GM18502 (cell line): ENCODE results near the gene ELK3.

Experiments
- ATAC-seq: cut with Tn5 transposase; IDR thresholded peaks from one replicate; pipeline ENCODE4 v1.9.1; 2021; ENCODE audit warnings: mild to moderate bottlenecking; ENCODE audit not compliant: unreplicated experiment, poor library complexity

The ELK3 gene

DNA sequence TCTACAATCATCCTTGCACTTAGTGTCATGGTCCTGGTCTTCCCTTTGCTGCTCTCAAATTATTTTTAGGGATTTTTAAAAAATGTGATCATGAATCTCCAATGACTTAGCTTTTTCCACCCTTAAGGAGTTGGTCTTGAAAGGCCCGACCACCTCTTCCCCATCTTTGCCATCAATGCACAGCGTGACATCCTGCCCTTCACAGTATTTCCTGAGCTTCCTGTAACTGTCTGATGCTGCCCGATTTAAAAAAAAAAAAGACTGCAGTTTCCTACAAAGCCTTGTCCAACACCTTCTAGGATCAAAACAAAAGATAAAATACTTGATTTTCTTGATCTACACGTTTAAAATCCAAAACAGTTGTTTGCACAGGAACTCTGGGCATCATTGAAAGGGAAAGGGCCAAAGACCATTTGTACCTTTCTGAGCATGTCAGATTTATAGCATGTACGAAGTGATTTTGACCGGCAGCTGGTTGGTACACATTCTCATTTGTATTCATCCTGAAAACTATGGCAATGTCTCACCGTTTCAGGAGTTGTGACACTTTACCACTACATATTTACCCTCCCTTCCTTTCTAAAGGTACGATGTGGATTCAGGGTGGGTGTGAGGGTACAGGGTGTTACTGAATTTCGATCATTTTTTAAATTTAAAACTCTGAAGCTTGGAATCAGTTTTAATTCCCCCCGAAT, 7.4 kb upstream of the ELK3 start:
- no peak for ATAC-seq

DNA sequence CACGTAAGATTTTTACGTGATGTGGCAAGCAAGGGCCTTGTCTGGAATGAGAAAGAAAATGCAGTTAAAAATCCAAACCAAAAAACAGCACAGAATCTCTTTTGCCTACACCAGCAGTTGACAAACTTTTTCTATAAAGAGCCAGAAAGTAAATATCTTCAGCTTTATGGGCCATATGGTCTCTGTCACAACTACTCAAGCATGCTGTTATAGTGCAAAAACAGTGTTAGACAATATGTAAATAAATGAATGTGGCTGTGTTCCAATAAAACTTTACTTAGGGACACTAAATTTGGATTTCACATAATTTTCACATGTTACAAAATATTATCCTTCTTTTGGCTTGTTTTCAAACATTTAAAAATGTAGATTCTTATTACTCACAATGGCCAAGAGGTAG, 6.2 kb upstream of the ELK3 start:
- no peak for ATAC-seq

DNA sequence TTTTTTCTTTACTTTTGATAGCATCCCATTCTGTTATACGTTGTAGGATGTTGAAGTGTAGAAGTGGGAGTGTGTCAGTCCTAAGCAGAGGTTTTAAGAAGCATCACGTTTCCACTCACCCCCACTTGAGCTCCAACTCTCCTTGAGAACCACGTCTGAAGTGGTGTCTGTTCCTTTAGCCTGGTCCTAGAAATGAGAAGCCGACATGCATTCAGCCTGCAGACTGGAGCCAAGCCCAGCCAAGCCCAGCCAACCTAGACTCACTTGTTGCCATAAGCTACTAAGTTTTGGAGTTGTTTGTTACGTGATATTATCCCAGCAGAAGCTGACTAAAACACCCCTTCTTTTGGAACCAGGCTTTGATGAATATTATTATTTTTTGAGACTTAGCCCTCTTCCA, 4.4 kb upstream of the ELK3 start:
- ATAC-seq, result no peak

DNA sequence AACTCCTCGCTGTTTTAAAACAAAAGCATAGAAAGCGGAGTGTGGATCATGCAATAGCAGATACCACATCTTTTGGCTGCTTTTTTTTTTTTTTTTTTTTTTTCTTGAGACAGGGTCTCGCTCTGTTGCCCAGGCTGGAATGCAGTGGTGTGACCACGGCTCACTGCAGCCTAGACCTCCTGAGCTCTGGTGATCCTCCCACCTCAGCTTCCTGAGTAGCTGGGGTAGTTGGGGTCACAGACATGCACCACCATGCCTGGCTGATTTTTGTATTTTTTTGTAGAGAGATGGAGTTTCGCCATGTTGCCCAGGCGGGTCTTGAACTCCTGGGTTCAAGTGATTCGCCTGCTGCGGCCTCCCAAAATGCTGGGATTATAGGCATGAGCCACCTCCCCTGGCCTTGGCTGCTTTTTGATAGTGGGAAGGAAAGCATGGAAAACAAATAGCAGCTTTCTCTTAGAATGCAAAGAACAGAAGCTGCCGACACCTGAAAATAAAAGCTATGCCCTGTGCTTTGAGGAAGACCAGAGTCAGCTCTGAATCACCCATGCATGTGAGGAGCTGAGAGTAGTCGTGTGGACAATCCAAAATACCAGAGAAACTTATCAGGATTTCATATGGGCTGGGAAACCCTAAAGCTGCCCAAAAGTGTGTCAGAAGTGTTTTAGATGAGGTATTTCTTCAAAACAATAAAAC, 3.6 kb upstream of the ELK3 start:
- no peak for ATAC-seq

DNA sequence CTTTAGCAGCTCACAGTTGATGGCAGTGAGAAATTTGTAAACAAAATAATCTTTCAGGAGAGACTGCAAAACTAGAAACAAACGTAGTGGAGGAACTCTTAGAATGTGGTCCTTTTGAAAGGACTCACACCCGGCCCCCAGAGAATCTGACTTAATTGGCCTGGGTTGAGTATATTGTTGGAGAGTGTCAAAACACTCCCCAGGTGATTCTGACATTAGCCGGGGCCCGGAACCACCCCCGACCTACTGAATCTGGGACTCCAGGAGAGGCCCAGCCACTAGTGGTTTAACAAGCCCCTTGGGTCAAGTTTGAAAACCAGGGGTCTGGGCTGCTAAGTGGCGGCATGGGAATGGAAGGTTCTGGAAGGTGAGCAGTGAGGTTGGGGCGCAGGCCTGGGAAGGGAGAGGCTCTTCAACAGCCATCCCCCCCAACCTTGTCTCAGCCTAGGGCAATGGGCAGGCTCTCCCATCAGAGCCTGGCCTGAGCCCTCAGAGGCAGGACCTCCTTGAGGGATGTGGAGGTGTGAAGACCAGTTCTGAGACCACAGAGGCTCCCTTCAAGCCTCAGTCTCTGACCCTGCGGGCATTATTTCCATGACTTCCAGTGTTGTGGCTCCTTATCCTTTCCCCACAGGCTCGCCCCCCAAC, 1.1 kb upstream of the ELK3 start:
- ATAC-seq, result no peak

DNA sequence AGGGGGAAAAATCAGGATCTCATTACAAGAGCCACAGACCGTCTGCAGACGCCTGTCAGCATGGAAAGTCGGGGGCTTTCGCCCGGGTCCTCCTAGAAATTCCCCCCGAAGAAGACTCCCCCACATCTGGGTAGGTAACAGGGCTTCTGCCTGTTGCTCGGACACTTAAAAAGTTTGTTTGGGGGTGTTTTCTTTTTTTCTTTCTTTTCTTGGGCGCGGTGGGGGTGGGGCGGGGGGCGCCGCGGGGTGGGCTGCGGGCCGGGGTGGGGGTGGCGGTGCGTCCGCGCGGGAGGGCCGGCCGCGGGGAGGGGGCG, 358 bp downstream of the ELK3 start:
- ATAC-seq, result no peak

DNA sequence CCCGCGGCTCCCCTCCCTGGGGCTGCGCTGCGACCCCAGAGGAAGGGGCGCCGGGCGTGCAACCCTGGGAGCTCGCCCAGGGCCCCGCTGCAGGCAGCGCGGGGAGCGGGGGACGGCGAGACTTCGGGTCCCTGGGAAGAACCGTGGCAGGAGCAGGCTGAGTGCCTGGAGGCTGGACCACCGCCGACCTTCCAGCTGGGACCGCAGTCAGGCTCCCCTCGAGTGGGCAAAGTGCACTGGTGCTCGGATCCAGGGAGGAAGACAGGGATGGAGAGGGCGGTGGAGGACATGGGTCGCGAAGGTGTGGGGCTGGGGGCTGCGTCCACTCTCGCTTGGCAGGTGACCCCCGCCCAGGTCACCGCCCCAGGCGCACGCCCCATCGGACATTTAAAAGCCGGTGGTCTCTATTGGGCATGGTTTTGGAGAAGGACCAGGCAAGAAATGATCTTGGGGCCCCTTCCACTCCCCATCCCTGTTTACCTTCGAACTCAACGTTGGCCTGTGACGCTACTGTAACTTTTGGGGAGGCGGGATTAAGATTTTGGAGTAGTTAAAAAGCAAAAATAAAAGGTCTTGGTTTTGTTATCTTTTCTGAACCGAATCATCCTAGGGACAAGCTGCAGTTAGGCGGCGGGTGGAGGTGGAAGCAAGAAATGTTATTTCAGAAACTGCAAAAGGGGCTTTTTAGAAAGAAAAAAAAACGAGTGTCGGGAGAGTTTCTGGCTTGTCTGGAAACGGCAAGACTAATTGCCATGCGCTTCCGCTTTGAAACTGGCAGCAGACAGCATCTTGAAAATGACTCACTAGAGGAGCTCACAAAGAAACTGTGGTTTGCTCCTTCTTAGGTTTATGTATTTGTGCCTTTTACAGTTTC, 1.0 kb downstream of the ELK3 start:
- ATAC-seq, result peak; percentile 84

DNA sequence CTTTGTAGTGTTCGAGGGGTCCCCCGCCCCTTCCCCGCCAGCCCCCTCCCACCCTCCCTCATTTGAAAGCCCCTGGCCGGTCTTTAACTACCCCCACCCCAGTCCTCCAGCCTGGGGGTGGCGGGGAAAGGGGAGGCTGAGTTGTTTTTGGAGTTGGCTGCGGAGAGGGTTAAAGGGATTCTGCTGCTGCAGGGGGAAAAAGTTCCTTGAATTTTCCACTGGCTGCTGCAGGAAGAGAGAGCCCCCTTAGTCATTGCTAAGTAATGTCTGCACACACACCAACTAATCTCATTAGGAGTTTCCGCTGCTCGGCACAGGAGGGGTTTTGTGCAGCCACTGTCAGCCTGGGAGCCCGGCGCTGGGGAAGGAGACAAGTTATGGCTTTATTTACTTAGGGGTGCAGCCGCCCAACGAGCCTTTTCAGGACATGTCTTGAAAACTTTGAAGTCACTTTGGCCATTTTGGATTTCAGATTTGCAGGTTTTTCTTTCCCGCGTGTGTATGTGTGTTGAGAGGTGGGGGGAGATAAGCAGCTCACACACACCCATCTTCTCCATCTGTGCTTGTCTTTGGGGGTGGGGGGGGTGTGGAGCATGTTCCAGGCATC, 1.8 kb downstream of the ELK3 start:
- ATAC-seq, result no peak

DNA sequence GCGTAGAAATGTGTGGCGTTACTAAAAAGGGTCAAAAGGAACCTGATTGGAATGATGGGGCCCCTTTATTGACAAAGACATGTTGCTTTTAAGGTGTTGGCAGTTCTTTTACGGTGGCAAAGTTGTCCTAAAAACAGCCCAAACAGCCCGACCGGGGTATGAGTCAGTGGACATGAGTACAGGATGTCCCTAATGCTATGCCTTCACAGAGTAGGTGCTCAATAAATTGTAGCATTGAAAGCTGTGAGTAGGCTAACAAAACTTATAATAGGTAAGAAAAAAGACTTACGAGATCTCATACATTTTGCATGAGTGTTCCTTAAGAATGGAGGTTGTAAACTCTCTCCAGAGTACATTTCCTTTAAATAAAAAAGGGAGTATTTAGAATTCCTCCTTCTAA, 2.6 kb downstream of the ELK3 start:
- ATAC-seq, result no peak

DNA sequence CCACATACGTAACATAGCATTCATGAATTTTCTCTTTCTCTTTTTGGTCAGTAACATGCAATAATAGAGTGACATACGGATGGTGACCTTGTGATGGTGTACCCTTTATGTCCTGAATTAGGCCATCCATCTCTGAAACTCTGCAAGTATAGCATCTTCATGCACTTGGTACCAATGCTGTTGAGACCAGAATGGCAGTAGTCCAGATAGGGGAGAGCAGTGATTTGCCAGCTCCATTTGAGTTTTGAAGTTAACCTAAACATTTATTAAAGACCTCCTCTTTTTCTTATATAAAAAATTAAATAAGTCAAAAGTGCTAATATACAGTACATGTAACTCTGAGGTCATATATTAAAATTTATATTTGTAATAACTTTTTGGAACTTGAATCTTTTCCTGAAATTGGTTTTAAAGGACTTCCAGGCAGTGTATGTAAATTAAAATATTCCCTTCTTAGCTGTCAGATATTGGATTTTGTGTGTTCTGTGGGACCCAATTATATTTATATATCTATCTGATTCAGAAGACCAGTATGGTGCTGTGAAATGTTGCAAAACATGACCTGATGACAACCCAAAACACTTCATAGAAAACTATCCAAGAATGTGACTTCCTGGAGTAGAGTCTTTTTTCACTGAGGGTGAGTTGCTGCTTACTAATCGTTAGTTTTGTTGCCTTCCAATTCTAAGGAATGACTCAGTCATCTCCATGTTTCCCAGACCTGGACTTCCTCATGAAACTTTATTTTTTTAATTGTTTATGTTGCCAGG, 3.5 kb downstream of the ELK3 start:
- ATAC-seq, result no peak

DNA sequence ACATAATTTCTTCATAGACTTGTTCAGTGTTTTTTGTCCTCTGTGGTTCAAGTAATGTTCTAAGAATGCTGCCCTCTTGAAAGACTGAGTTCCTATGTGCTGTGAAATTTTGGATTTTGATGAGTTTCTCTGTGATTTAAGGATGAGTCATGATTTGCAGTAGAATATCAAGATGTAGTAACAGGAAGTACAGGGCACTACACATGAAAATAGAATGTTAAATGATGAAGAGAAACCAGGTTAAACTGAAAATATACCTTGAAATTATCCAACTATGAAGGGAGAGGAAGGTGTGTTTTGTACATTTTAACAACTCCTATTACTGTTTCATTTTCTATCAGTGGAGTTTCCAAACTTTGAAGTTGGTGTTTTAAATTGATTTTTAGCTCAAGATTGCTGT, 4.8 kb downstream of the ELK3 start:
- no peak for ATAC-seq

DNA sequence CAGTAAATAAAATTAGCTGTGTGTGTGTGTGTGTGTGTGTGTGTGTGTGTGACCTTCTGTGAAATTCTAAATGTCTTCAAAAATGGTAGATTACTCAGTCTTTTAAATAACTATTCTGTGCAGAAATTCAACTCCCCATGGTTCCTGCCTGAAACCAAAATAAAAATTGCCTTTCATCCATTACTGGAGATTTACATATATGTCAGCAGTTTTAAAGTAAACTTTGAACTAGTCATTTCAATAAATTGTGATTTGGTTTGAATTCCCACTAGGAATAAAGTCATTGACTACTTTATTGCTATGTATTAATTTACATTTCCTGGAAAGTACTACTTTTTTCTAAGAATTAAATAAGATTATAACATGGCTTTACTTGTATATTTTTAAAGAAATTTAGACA, 5.3 kb downstream of the ELK3 start:
- ATAC-seq, result no peak

DNA sequence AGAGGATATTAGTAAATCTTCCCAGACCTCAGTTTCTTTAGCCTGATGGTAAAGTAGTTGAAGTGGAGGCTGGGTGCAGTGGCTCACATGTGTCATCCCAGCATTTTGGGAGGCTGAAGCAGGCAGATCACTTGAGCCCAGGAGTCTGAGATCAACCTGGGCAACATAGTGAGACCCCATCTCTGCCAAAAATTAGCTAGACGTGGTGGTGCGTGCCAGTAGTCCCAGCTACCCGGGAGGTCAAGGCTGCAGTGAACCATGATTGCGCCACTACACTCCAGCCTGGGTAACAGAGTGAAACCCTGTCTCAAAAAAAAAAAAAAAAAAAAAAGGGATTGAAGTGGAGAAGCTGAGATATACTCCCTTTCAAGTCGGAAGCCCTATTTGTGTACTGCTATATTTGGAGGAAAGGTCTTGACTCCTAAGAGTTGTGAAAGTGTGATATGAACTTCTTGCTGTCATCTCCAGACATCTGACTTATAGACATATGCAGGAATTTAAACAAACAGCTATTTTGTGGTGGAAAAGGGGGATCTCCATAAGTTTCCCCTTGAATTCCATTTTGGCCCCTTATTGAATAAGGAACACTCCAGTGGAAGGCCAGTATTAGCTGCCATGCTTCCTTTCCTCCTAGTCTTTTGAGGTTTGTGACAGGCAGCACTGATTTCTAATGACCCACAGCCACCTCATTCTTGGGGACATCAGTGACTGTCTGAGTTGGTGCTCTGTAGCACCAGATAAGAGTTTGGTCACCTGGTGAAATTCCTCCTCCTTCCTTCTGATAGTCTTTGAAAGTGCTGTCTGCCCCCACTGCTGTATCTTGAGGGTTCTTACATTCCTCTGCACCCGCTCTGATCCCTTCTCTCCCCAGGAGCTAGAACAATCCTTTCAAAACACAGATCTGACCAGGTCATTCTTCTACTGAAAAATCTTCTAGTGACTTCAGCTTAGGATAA, 7.4 kb downstream of the ELK3 start:
- no peak for ATAC-seq

DNA sequence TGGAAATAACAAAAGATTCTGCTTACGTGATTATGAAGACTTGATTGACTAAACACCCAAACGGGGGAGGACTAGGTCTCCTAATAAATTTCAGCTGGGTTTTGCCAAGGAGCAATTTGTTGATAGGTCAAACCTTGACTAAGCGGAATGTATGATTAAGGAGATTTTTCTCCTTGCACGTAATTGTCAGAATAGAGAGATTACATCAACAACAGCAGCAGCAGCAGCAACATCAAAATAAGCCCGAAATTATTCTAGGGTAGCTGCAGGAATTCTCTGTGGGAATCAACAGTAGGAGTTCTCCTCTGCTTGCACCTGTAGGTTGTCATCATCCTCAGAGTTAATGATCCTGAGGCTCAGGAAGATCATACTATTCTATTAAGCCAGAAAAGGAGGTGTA, 10.2 kb downstream of the ELK3 start:
- ATAC-seq, result no peak

DNA sequence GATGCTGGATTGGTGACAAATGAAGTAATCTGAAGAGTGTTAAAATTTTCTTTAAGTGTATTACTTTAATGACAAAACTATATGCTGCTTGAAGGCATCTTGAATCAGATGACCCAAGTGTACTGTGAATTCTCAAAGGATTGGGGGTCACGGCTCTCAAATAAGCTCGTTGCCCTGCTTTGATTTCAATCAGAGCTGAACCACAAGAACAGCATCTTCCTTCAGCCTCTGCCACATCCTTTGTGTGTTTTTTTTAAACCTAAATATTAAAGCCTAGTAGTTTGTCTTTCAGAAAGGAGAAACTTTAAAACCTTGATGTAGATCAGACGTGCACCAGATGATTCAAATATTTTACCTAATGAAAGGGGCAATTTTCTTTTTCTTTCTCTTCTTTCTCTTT, 11.7 kb downstream of the ELK3 start:
- ATAC-seq, result no peak

DNA sequence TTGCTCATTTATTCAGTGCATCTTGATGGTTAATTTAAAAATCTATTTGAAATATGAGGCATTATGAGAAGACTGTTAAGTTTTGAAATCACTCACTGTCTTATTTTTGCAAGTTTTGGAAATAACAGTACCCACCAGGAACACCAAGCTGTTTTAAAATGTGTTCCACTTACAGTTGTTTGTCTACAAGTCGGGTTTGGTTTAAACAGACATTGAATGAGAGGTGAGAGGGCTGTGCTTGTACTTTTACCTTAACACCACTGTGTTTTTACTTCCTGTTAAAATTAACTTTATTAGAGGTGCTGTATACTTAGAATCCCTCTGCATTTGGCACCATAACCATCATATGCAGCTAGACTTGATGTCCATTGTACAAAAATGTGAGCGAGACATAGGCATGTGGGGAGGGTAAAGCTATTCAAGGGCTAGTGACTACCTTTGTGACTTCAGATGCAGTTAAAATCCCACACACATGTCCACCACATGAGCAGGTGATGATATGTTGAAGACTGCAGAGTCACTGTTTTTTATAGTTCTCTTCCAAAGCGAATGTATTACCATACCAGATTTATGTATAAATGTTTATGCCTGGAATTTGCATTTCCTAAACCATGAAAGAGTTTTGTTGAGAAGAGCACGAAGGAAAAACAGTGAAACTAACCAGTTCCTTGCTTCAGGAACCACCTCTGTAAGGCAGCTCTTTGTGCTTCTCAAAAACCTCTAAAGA, 12.9 kb downstream of the ELK3 start:
- no peak for ATAC-seq

DNA sequence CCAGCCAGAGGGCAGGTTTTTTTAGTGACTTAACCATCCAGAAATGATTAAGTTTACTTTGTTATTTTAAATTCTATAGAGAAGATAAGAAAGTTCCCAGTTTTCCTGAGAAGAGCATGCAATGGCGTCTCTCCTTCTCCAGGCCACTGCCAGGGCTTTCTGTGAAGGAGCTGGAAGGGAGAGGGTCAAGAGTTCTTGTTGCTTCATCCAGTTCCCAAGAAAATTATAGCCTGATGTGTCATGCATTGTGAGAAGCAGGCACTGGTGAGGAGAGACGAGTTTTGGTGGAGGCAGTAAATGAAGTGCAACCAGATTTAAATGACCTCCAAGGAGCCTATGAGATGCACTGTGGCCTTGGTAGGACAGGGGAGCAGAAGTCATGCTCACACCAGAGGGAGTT, 14.2 kb downstream of the ELK3 start:
- ATAC-seq, result no peak
